HG03521 (cell line): ENCODE measurements around the gene AKT3.
"Not testable (repeated sequence)": the region's sequence is repeated elsewhere in the genome, so short reads cannot be mapped to it uniquely, and the experiment has no call there.

Experiments
- ATAC-seq: cut with Tn5 transposase; IDR thresholded peaks from one replicate; pipeline ENCODE4 v1.9.1; 2021; ENCODE audit warnings: mild to moderate bottlenecking, moderate library complexity; ENCODE audit not compliant: unreplicated experiment

AKT3 gene

DNA sequence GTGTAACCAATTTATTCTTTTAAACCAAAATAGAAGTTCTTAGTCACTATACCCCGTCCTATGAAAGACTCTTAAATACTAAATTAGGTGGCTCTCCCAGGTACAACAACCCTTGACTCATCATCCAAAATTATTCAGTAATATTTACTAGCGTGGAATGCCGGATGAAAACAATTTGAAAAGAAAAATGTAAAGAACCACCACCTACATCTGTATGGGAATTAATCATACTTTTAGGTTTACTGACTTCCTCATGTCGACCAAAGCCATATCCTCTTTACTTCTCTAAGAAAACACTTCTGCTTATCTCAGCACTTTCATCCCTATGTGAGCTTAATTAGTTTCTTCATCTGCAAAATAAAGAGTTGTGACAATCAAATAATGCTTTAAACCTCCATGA lies 139.6 kb downstream of the AKT3 start:
- no peak for ATAC-seq

DNA sequence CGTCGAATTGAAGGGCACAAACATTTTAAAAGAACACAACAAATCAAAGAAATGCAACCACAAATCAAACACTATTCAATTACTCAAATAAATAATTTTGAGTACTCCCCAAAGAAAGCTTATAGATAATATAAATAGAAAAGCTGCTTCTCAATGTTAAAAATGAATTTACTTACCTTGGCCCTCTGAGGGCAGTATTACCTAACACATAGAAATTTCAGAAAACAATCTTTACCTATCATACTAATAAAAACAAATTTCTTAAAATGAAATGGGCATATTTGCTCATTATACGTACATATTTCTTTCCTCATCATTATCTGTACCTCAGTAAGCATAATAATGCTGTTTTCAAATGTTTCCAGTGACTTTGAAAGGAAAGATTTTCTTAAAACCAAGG lies 141.8 kb downstream of the AKT3 start:
- ATAC-seq: no peak

- ATAC-seq: no peak
Measured at GRCh38 chr1:243706563-243706962, 143.5 kb downstream of the AKT3 start.

DNA sequence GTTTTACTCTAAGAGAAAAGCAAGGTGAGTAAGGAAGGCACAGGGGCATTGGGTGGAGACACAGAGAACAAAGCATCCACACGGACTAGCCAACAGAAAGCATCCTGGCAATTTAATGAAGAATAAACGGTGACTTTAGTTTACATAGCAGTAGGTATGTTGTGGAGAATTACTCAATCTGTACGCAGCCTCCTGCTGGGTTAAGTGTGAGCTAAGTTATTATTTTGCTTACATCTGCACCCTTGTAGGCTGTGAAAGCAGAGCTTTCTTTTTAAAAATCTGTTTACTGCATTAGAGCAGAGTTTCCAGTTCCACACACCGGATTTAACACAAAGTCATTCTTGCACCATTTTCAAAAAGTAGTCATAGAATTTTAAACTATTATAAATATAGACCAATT lies 144.5 kb downstream of the AKT3 start:
- ATAC-seq: no peak

DNA sequence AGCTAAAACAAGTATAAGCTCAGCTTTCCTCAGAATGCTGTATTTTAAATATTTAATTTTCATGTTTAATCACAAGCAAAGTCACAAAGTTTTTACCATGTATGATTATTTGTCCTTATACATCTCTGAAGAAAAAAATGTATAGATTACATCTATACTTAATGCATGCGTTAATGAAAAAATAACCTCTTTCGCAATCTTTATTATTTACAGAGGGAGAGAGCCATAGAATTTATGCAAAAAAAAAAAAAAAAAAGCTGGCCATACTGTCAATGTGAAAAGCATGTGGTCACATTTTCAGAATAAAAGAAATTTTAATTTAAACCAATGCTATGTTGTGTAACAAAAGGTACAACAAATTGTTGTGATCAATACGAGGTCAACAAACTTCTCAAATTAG lies 148.2 kb downstream of the AKT3 start:
- ATAC-seq: no peak

DNA sequence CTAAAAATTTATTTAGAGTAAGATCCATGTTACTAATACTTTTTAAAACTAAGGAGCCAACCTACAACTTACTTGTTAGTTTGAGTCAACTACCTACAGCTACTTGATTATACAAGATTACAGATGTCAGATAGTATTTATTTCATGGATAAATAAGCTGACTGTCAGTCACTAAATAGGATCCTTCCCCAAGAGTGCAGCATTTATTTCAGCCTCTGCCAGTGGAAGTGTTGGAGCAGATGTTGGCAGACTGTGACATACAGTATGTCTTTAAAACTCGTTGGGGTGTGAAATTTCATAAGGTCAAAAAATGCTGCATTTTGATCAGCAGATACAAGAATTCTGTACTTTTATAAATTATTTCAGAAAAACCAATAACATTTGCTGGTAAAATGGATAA lies 156.2 kb downstream of the AKT3 start:
- no peak for ATAC-seq

GRCh38 chr1:243686159-243686558 lies 163.9 kb downstream of the AKT3 start:
- ATAC-seq: no peak

- no peak for ATAC-seq
Measured at GRCh38 chr1:243680860-243681259, 169.2 kb downstream of the AKT3 start.

DNA sequence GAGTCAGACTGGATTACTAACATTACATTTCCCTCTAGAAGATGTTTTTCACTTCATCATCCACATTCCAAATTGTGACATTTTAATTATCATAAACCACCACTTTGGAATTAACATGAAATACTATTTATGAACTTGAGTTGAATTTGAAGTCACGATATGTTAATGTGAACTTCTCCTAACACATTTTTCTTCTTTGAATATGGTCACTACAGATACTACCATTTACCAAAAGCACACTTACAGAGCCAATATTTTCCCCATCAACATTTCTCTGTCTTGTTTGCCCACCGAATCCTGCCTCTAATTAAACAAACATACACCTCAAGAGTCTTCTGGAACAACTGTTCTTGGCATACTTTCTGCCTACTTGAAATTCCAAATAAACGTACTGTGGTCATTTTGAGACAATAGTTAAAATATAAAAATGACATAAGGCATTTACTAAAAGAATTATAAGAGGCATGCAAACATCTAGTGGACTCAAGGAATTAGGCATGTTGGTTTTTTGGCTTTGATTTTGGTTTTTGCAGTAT lies 177.4 kb downstream of the AKT3 start:
- ATAC-seq: no peak

DNA sequence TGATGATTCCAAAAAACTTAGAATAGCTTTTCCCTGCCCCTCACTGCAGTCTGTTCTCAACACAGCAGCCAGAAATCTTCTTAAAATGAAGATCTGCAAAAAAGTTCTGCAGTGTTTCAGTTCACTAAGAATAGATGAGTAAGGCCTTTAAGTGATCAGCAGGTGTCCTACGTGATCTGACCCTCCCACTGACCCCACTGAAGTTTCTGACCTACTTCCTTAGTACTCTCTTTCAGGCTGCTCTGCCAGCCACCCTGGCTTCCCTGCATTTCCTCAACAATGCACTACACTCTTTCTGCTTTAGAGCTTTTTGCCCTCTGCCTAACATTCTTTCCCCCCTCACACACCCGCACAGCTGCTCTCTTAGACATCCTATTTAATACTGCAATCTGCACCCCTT lies 182.5 kb downstream of the AKT3 start:
- peak; percentile 72 for ATAC-seq

GRCh38 chr1:243667133-243667532 lies 182.9 kb downstream of the AKT3 start:
- ATAC-seq: no peak

- ATAC-seq: no peak
Measured at GRCh38 chr1:243663651-243664050, 186.4 kb downstream of the AKT3 start.

- ATAC-seq: not testable (repeated sequence)
Measured at GRCh38 chr1:243662169-243662568, 187.9 kb downstream of the AKT3 start.

GRCh38 chr1:243658594-243659105 lies 191.4 kb downstream of the AKT3 start:
- ATAC-seq: no peak

- ATAC-seq: no peak
Measured at GRCh38 chr1:243657793-243658192, 192.2 kb downstream of the AKT3 start.

DNA sequence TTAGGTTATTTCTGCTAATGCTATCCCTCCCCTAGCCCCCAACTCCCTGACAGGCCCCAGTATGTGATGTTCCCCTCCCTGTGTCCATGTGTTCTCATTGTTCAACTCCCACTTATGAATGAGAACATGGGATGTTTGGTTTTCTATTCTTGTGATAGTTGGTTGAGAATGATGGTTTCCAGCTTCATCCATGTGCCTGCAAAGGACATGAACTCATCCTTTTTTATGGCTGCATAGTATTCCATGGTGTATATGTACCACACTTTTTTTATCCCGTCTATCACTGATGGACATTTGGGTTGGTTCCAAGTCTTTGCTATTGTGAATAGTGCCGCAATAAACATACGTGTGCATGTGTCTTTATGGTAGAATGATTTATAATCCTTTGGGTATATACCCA lies 200.5 kb downstream of the AKT3 start:
- ATAC-seq: not testable (repeated sequence)

DNA sequence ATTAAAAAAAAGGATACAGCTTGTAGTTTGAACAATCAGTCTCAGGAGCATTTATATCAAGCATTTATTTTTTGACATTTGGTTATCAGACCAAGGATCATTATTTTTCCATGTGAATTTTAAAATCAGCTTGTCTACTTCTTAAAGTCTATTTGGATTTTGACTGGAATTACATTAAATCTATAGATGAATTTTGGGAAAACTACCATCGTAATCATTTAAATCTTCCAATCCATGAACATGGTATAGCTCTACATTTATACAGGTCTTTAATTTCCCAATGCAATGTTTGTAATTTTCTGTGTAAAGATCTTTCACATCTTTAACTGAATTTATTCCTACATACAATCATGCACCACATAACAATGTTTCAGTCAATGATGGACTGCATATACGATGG lies 203.2 kb downstream of the AKT3 start:
- no peak for ATAC-seq

DNA sequence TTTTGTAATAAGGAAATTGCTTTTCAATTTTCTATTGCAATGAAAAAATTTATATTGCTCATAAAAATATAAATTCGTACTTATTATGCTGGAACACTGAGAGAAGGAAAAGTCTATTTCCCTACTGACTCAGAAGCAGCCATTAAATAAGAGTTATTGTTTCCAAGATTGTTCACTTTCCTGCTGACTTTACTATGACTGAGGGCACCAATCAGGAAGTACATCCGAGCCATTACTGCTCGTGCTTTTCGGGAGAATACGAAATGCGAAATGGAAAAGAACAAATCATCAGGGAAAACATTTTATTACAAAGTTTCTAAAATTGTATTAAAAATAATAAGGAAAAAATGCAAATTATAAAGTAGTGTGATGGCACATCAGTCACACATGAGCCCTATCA lies 204.8 kb downstream of the AKT3 start:
- ATAC-seq: no peak

- ATAC-seq: no peak
Measured at GRCh38 chr1:243642936-243643335, 207.1 kb downstream of the AKT3 start.

- ATAC-seq: no peak
Measured at GRCh38 chr1:243639027-243639658, 210.9 kb downstream of the AKT3 start.

DNA sequence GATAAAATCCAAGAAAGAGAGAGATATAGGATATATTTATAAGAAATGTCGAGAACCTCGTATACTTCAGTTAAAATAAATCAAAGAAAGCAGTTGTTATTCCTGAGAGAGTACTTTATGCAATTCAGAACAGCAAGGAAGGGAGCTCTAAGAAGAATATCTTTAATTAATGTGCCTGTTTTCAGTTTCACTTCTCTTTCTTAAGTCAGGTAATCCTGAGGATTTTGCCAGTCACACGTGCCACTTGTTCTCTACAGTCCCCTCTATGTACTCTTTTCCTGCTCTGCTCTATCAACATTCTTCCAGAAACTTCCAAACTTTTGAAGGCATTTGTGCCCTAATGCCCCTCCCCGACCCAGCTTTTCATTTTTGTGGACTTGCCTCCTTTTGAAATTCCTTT lies 211.9 kb downstream of the AKT3 start:
- no peak for ATAC-seq

- no peak for ATAC-seq
Measured at GRCh38 chr1:243628476-243628907, 221.6 kb downstream of the AKT3 start.

GRCh38 chr1:243623841-243624240 lies 226.2 kb downstream of the AKT3 start:
- no peak for ATAC-seq
